H1 (cell line): Measurements from ENCODE around the gene RASL10B. TPM values are rescaled to one million over a fixed set of nuclear protein-coding genes. Genes with fewer than 3 reads are reported as not detected.

ENCODE experiments used
- BCL11A ChIP-seq, 2 experiments: IDR thresholded peaks; one replicate each; pipeline ENCODE4 v1.6.1; 2011; ENCODE audit warnings: low read depth in 2 of 2, low read length in 2 of 2, mild to moderate bottlenecking in 2 of 2
- EZH2 ChIP-seq: fragments of 200-600 bp; sonication (generic); IDR thresholded peaks from 2 replicates; pipeline ENCODE4 v1.7.1; 2012; ENCODE audit warnings: low read depth, mild to moderate bottlenecking, moderate library complexity, low read length, inconsistent platforms; ENCODE audit not compliant: severe bottlenecking
- PHF8 ChIP-seq: fragments of 200-600 bp; sonication (generic); conservative IDR thresholded peaks from 2 replicates; pipeline ENCODE4 v1.7.1; 2012; ENCODE audit warnings: low read depth, mild to moderate bottlenecking, inconsistent platforms, low read length, moderate library complexity
- TAF7 ChIP-seq: optimal IDR thresholded peaks from 2 replicates; pipeline ENCODE3; 2011; ENCODE audit warnings: low read depth, mild to moderate bottlenecking, inconsistent platforms, low read length, moderate library complexity, borderline replicate concordance
- polyA plus RNA-seq, 7 experiments: library from polyadenylated mRNA; depleted of rRNA in 3 of 7; stranded (reverse) in 5 of 7; unstranded in 2 of 7; fragments of >200 nt in 5 of 7; fragments of 200-250 nt in 2 of 7; gene quantifications; 1 replicate in 5 of 7; 2 replicates in 1 of 7; 4 replicates in 1 of 7; pipeline versions ENCODE4 v1.2.1 to v1.2.3, GENCODE V29; 2011 to 2013; ENCODE audit warnings: missing spikeins in 2 of 7, mixed read lengths in 2 of 7
- total RNA-seq: library from RNA; stranded (reverse); fragmentation: NEBNext Ultra II Directional; extraction: Animal tissue kit (Norgen Biotek cat#: 25700); gene quantifications from 2 replicates; pipeline ENCODE4 v1.2.1, GENCODE V29; 2021

Gene RASL10B
- total and polyA plus RNA-seq, 2 of the 8 experiments (the other 6 are each of a cell fraction or from before 2014, with no cell fraction given): 17.5 to 22.8 TPM

GRCh38 chr17:35708951-35709350 is 22.5 kb upstream of the RASL10B start (continued):
- no peak for TF ChIP-seq TAF7
- TF ChIP-seq PHF8: no peak
- no peak for TF ChIP-seq BCL11A (IDR thresholded peaks at IDR 0.05; ENCODE audit: low read depth in 2 of 2, low read length in 2 of 2)
- no peak for TF ChIP-seq EZH2
